ENCODE data around the gene CCPG1. TPM values are rescaled to one million over a fixed set of nuclear protein-coding genes. Genes with fewer than 3 reads are reported as not detected.
"Not testable (repeated sequence)": the region's sequence is repeated elsewhere in the genome, so short reads cannot be mapped to it uniquely, and the experiment has no call there.

CCPG1 gene
- total and polyA plus RNA-seq, 2 of the 13 experiments (the other 11 are each of a cell fraction or from before 2014, with no cell fraction given), result 16.1 to 19.5 TPM

- DNase-seq (ENCODE audit: low spot score); BruUV-seq (replicated peaks); FAIRE-seq; POLR2A ChIA-PET; in situ Hi-C loops (cut with HindIII; ENCODE audit: extremely low pct_ligation_motif_present, low pct_unique_long_range_greater_than_20kb); H3K79me2 ChIP-seq (ENCODE audit: insufficient read depth, low read length); H3K36me3 ChIP-seq (replicated peaks in 1 of 2; ENCODE audit: control insufficient read depth in 1 of 2, insufficient read depth in 2 of 2, low read length in 2 of 2); H3K9ac ChIP-seq (ENCODE audit: insufficient read depth, low read depth, low read length); H3K27me3 ChIP-seq (ENCODE audit: control insufficient read depth in 1 of 2, insufficient read depth in 2 of 2, low read length in 2 of 2); H3K9me3 ChIP-seq (ENCODE audit: low read length); H3K4me1 ChIP-seq (ENCODE audit: insufficient read depth, low read length); H3K4me3 ChIP-seq (replicated peaks in 1 of 3; ENCODE audit: insufficient read depth in 1 of 3, low read depth in 2 of 3, low read length in 3 of 3); H3K4me2 ChIP-seq (ENCODE audit: low read depth, low read length); H4K20me1 ChIP-seq (ENCODE audit: insufficient read depth, low read length); intact Hi-C loops (cut with micrococcal nuclease; ENCODE audit: unreplicated experiment); H2AFZ ChIP-seq (ENCODE audit: low read length); H3K27ac ChIP-seq (ENCODE audit: extremely low read length, insufficient read depth, low read length); ATAC-seq; CTCF ChIA-PET (ENCODE audit: low intra/inter-chr PET ratio, low total read pairs): not testable (repeated sequence)
- WGBS (ENCODE audit: low lambda C conversion rate), result no CpG with 5 or more reads among the region's 19 CpGs
Measured at GRCh38 chr15:55447030-55447394, 38.9 kb upstream of the CCPG1 start.

- in situ Hi-C loops (cut with HindIII; ENCODE audit: extremely low pct_ligation_motif_present, low pct_unique_long_range_greater_than_20kb); H3K36me3 ChIP-seq (replicated peaks in 1 of 2; ENCODE audit: control insufficient read depth in 1 of 2, insufficient read depth in 2 of 2, low read length in 2 of 2); intact Hi-C loops (cut with micrococcal nuclease; ENCODE audit: unreplicated experiment); H3K4me2 ChIP-seq (ENCODE audit: low read depth, low read length); FAIRE-seq; H3K9ac ChIP-seq (ENCODE audit: insufficient read depth, low read depth, low read length); H3K4me3 ChIP-seq (replicated peaks in 1 of 3; ENCODE audit: insufficient read depth in 1 of 3, low read depth in 2 of 3, low read length in 3 of 3); H3K4me1 ChIP-seq (ENCODE audit: insufficient read depth, low read length); POLR2A ChIA-PET; H2AFZ ChIP-seq (ENCODE audit: low read length); H3K27ac ChIP-seq (ENCODE audit: extremely low read length, insufficient read depth, low read length); DNase-seq (ENCODE audit: low spot score); CTCF ChIA-PET (ENCODE audit: low intra/inter-chr PET ratio, low total read pairs); H3K9me3 ChIP-seq (ENCODE audit: low read length); H3K27me3 ChIP-seq (ENCODE audit: control insufficient read depth in 1 of 2, insufficient read depth in 2 of 2, low read length in 2 of 2); H4K20me1 ChIP-seq (ENCODE audit: insufficient read depth, low read length); ATAC-seq; BruUV-seq (replicated peaks); H3K79me2 ChIP-seq (ENCODE audit: insufficient read depth, low read length): not testable (repeated sequence)
- WGBS (ENCODE audit: low lambda C conversion rate), result 83% methylated on average over 1 of the region's 41 CpGs
Measured at GRCh38 chr15:55446379-55447029, 38.3 kb upstream of the CCPG1 start.

GRCh38 chr15:55445936-55446335 is 37.8 kb upstream of the CCPG1 start:
- in situ Hi-C loops (cut with HindIII; ENCODE audit: extremely low pct_ligation_motif_present, low pct_unique_long_range_greater_than_20kb); BruUV-seq (replicated peaks); H3K9me3 ChIP-seq (ENCODE audit: low read length); H3K27ac ChIP-seq (ENCODE audit: extremely low read length, insufficient read depth, low read length); ATAC-seq; H3K4me2 ChIP-seq (ENCODE audit: low read depth, low read length); DNase-seq (ENCODE audit: low spot score); H3K27me3 ChIP-seq (ENCODE audit: control insufficient read depth in 1 of 2, insufficient read depth in 2 of 2, low read length in 2 of 2); H3K4me1 ChIP-seq (ENCODE audit: insufficient read depth, low read length); POLR2A ChIA-PET; H3K79me2 ChIP-seq (ENCODE audit: insufficient read depth, low read length); H2AFZ ChIP-seq (ENCODE audit: low read length); H3K36me3 ChIP-seq (replicated peaks in 1 of 2; ENCODE audit: control insufficient read depth in 1 of 2, insufficient read depth in 2 of 2, low read length in 2 of 2); H3K4me3 ChIP-seq (replicated peaks in 1 of 3; ENCODE audit: insufficient read depth in 1 of 3, low read depth in 2 of 3, low read length in 3 of 3); CTCF ChIA-PET (ENCODE audit: low intra/inter-chr PET ratio, low total read pairs); H4K20me1 ChIP-seq (ENCODE audit: insufficient read depth, low read length); intact Hi-C loops (cut with micrococcal nuclease; ENCODE audit: unreplicated experiment); H3K9ac ChIP-seq (ENCODE audit: insufficient read depth, low read depth, low read length); FAIRE-seq: not testable (repeated sequence)
- 100% methylated on average over 1 of the region's 27 CpGs for WGBS (ENCODE audit: low lambda C conversion rate)

- ATAC-seq; H2AFZ ChIP-seq (ENCODE audit: low read length); H3K27me3 ChIP-seq (ENCODE audit: control insufficient read depth in 1 of 2, insufficient read depth in 2 of 2, low read length in 2 of 2); H3K4me2 ChIP-seq (ENCODE audit: low read depth, low read length); H3K27ac ChIP-seq (ENCODE audit: extremely low read length, insufficient read depth, low read length); intact Hi-C loops (cut with micrococcal nuclease; ENCODE audit: unreplicated experiment); H3K4me1 ChIP-seq (ENCODE audit: insufficient read depth, low read length); H3K36me3 ChIP-seq (replicated peaks in 1 of 2; ENCODE audit: control insufficient read depth in 1 of 2, insufficient read depth in 2 of 2, low read length in 2 of 2); BruUV-seq (replicated peaks); POLR2A ChIA-PET; CTCF ChIA-PET (ENCODE audit: low intra/inter-chr PET ratio, low total read pairs); in situ Hi-C loops (cut with HindIII; ENCODE audit: extremely low pct_ligation_motif_present, low pct_unique_long_range_greater_than_20kb); H3K79me2 ChIP-seq (ENCODE audit: insufficient read depth, low read length); DNase-seq (ENCODE audit: low spot score); H4K20me1 ChIP-seq (ENCODE audit: insufficient read depth, low read length); H3K9me3 ChIP-seq (ENCODE audit: low read length); H3K9ac ChIP-seq (ENCODE audit: insufficient read depth, low read depth, low read length); FAIRE-seq; H3K4me3 ChIP-seq (replicated peaks in 1 of 3; ENCODE audit: insufficient read depth in 1 of 3, low read depth in 2 of 3, low read length in 3 of 3): not testable (repeated sequence)
- 75% methylated on average over 13 of the region's 15 CpGs for WGBS (ENCODE audit: low lambda C conversion rate)
Measured at GRCh38 chr15:55443141-55443540, 35.0 kb upstream of the CCPG1 start.

Data from HepG2 (cell line).